ACC112 (cell line): ENCODE results near the gene APBA2.

Source experiments
- H2AFZ ChIP-seq: fragments of 200-600 bp; sonication (generic); one replicate; pipeline ENCODE4 v1.6.0; 2017; ENCODE audit warnings: antibody characterized with exemption, low read length; ENCODE audit not compliant: unreplicated experiment
- H3K27ac ChIP-seq: fragments of 200-600 bp; sonication (generic); 2 replicates; pipeline ENCODE4 v1.5.1; 2014; ENCODE audit warnings: low read depth, mild to moderate bottlenecking, antibody characterized with exemption, low read length, moderate library complexity
- H3K27me3 ChIP-seq: fragments of 200-600 bp; sonication (generic); 2 replicates; pipeline ENCODE4 v1.6.1; 2014; ENCODE audit warnings: mild to moderate bottlenecking, antibody characterized with exemption, low read length, moderate library complexity, mixed read lengths; ENCODE audit not compliant: insufficient read depth
- H3K36me3 ChIP-seq: fragments of 200-600 bp; sonication (generic); 2 replicates; pipeline ENCODE4 v1.6.1; 2016; ENCODE audit warnings: mild to moderate bottlenecking, antibody characterized with exemption, low read length, moderate library complexity, mixed read lengths; ENCODE audit not compliant: insufficient read depth
- H3K4me1 ChIP-seq: fragments of 200-600 bp; sonication (generic); one replicate; pipeline ENCODE4 v1.6.1; 2016; ENCODE audit warnings: low read length, mixed read lengths; ENCODE audit not compliant: insufficient read depth, unreplicated experiment, control insufficient read depth
- H3K4me3 ChIP-seq: fragments of 200-600 bp; sonication (generic); 2 replicates; pipeline ENCODE4 v1.5.1; 2014; ENCODE audit warnings: mild to moderate bottlenecking, low read depth, low read length
- H3K79me2 ChIP-seq: fragments of 200-600 bp; sonication (generic); one replicate; pipeline ENCODE4 v1.6.0; 2016; ENCODE audit warnings: low read length; ENCODE audit not compliant: control insufficient read depth, unreplicated experiment, insufficient read depth

The APBA2 gene

DNA sequence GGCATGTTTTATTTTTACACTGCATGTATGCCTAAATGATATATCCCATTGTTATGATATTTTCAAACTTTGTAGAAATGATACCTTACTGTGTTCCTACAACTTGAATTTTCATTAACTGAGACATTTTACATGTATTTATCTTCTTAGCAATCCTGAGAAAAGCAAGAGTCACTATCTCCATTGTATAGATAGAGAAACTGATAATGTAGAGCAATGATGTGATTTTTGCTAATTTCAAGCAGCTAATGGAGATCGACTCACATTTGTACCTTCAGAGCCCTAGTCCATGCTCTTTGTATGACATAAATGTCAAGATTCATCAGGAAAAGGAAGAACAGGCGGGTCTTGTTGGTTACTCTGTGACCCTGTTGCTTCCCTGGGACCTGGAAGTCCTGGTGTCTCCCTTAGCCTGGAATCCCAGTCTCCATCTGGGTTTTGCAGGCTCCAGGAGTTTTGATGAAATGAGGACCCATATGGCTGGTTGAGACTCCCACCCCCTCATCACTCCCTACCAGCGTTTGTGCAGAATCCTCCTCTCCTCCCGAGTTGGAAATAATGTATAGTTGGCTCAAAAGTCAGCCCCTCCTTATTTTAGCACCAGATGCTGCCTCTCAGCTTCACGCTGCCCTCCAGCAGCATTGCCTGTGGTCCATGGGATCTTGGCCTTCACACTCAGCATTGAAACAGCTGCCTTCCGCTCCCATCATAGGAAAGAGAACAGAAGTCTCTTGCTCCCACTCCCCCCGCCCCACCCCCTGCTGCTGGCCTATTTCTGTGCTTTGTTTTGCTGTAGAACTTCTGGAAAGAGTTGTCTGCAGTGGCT is 67.1 kb downstream of the APBA2 start:
- Histone ChIP-seq H2AFZ (no peak overlapping the region), H3K27me3 (no peaks in the 10 kb centered on the region), H3K27ac (no peak overlapping the region), H3K36me3 (no peaks in the 10 kb centered on the region), H3K4me1 (peaks cover 12% of the 10 kb centered on the region), H3K4me3 (no peak overlapping the region), H3K79me2 (no peaks in the 10 kb centered on the region)

DNA sequence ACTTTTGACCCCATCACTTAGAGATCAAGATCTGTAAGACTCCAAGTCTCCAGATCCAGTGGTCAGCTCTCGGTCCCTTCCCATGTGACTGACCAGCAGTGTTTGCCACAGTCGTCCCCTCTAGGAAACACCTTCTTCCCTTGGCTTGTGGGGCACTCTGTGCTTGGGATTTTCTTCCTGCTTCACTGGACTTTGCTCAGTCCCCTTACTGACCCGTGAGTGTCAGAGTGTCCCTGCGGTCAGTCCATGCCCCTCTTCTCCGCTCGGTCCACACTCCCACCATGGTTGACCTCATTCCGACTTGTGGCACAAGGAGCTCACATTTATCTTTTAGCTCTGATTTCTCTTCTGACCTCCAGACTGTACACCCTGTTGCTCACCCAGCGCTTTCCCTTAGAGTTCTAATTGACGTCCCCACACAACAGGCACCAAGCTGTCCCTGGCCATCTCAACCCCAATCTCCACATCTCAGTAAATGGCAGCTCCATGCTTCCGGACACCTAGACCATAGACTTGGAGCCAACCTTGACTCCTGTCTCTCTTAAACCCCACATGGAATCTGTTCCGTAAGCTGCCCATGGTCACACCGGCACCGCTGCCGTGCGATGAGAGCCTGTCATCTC is 67.9 kb downstream of the APBA2 start:
- Histone ChIP-seq H3K79me2 (no peaks in the 10 kb centered on the region), H3K27ac (no peak overlapping the region), H3K4me1 (peaks cover 12% of the 10 kb centered on the region)

DNA sequence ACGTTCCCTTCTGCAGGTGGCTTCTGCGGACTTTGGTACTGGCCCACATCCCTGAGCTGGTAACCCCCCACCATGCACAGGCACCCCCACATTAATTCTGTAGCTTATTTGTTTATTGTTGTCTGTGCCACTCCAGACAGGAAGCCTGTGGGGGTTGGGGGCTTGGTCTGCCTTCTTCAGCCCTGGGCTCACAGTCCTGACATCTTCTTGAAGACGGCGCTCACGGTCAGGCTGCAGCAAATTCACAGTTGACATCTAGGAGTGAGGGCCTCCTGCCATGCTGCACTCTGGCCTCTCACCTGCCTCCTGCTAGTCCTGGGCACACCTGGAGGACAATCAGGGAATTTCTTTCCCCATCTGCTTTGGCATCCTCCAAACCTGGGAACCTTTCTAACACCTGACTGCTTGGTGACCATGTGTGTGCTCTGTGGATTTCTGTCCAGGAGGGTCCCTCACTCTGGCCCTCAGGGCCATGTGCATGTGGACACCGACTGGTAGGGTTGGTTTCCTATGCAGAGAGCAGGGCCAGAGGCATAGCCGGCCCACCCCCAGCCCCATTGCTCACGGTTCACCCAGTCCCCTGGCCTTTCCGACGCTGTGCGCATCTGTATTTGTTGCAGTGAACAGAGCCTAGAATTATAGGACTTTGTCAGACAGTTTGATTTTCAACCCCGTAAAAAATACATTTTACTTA is 68.8 kb downstream of the APBA2 start:
- H3K79me2 ChIP-seq = no peaks in the 10 kb centered on the region
- H3K27ac ChIP-seq = no peak overlapping the region
- no peak overlapping the region for H3K4me3 ChIP-seq
- peaks cover 12% of the 10 kb centered on the region for H3K4me1 ChIP-seq
- H2AFZ ChIP-seq = no peak overlapping the region
- H3K27me3 ChIP-seq = no peaks in the 10 kb centered on the region
- H3K36me3 ChIP-seq = no peaks in the 10 kb centered on the region

More for the DNA sequence above, 67.9 kb downstream of the APBA2 start:
- Histone ChIP-seq H3K27me3 (no peaks in the 10 kb centered on the region), H3K4me3 (no peak overlapping the region), H3K36me3 (no peaks in the 10 kb centered on the region), H2AFZ (no peak overlapping the region)

DNA sequence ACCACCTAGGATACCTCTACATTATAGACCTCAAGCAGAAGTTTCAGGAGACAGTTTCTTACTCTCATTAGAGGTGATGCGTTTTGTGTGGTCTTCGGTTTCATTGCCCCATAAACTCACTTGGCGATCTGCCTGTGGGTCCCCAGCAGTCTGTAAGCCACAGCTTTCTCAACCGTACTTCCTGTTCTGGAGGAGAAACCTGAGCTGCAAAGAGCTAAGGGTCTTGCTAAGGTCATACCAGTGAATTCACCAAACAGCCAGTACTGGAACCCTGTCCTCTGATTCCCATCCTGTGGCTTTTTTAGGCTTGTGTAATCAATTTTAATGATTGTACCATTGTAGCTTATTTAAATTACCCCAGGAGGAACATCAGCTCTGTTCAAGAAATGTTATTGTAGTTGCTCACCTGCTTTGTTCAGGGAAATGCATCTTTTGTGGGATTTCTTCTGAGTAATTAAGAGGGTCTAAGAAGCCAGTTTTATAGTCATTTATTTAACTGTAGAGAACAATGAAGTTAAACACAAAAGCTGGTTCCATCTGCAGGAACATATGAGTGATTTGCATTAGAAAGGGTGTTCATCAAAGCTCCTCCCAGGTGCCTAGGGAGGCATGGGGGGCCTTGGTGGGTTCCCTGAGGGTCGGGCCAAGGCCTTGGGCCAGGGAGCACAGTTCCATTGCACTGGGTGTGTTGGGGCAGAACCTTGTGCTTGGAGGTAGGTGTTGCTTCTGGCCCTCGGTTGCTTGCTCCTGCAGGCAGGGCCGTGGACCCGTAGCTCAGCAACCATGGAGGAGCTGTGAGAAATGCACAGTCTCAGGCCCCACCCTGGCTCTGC is 69.6 kb downstream of the APBA2 start:
- Histone ChIP-seq H3K4me1 (peaks cover 12% of the 10 kb centered on the region), H3K79me2 (no peaks in the 10 kb centered on the region), H3K27ac (no peak overlapping the region), H2AFZ (no peak overlapping the region), H3K36me3 (no peaks in the 10 kb centered on the region), H3K27me3 (no peaks in the 10 kb centered on the region), H3K4me3 (no peak overlapping the region)

DNA sequence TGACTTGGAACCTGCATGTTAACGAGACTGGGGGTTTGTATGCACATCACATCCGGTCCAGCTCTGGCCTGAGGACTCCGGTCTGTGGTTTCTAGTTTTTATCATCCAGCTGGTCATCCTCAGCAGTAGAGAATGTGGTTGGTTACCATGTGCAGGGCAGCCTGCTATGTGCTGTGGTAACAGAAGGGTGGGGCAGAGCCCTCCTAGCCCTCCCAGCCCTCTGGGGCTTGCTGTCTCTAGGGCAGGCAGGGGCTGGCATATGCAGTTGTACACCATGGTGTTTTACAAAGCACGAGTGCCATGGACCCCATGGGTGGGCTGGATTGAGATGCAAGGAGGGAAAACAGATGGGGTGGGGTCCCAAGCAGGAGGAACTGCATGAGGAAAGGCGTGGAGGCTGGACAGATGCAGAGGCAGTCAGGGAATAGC is 70.2 kb downstream of the APBA2 start:
- H3K27ac ChIP-seq = no peak overlapping the region
- no peak overlapping the region for H2AFZ ChIP-seq
- H3K27me3 ChIP-seq = no peaks in the 10 kb centered on the region
- H3K36me3 ChIP-seq = no peaks in the 10 kb centered on the region
- peaks cover 13% of the 10 kb centered on the region for H3K4me1 ChIP-seq
- H3K4me3 ChIP-seq = no peak overlapping the region
- H3K79me2 ChIP-seq = no peaks in the 10 kb centered on the region

DNA sequence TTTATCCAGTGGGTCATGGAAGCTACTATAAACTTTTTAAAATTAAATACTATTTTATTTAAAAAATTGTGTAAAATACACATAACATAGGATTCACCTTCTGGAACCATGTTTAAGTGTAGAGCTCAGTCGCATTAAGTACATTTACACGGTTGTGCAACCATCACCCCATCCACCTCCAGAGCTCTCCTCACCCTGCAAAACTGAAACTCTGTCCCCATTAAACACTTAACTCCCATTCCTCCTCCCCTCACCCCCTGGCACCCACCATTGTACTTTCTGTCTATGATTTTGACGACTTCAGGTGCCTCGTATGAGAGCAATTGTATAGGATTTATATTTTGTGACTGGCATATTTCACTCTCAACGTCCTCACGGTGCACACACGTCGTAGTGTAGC is 70.7 kb downstream of the APBA2 start:
- H3K4me3 ChIP-seq = no peak overlapping the region
- H3K79me2 ChIP-seq = no peaks in the 10 kb centered on the region

DNA sequence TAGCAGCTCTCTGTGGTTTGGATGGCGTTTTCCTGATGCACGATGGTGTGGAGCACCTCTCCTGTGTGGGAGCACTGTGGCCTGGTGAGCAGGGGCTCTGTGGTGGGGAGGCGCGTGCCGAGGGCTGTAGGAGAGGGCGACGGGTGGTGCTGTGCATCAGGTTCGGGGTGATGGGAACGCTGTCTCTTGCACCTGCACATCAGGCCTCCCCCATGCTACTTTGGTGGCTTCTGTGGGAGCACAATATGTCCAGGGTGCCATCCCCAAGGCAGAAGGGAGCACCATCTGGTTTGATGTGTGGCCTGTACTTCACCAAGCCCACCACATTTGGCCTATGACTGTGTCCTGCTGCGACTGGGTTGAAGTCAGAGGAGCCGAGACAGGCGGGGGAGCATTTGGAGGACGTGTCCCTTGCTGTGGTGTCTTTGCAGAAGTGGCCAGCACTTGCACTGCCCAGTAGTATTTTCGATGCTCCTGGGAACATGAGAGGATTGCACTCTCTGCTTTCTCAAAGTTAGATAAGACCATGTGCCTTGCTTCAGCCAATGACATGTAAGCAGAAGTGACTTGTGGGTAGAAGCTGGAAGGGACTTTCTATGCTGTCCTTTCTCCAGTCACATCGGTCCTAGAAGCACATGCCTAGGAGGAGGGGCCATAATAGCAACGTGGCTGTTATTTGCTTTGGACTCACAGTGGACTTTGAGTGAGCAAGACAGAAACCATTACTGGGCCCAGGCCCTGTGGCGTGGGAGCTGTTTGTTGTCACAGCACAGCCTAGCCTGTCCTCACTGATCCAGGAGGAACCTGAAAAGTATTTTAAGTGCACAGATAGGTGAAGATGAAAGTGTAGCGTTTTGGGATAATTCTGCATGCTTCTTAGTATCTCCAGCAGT is 72.1 kb downstream of the APBA2 start:
- Histone ChIP-seq H3K4me1 (peaks cover 15% of the 10 kb centered on the region), H3K36me3 (no peaks in the 10 kb centered on the region), H3K4me3 (no peak overlapping the region), H2AFZ (no peak overlapping the region), H3K79me2 (no peaks in the 10 kb centered on the region), H3K27ac (no peak overlapping the region), H3K27me3 (no peaks in the 10 kb centered on the region)

More for the DNA sequence above, 70.7 kb downstream of the APBA2 start:
- Histone ChIP-seq H3K27ac (no peak overlapping the region), H2AFZ (no peak overlapping the region), H3K27me3 (no peaks in the 10 kb centered on the region), H3K36me3 (no peaks in the 10 kb centered on the region), H3K4me1 (peaks cover 15% of the 10 kb centered on the region)

DNA sequence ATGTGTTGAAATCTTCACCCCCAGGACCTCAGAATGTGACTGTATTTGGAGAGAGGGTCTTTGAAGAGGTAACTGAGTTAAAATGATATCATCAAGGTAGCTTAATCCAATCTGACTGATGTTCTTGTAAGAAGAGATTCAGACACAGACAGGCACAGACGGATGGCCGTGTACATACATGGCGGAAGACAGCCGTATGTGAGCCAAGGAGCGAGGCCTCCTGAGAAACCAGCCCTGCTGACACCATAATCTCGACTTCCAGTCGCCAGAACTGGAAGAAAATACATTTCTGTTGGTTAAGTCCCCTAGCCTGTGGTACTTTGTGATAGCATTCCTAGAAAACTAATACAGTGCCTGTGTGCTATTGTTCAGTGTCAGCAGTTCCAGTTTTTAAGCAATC is 73.6 kb downstream of the APBA2 start:
- no peaks in the 10 kb centered on the region for H3K79me2 ChIP-seq
- no peak overlapping the region for H2AFZ ChIP-seq
- peaks cover 15% of the 10 kb centered on the region for H3K4me1 ChIP-seq
- H3K36me3 ChIP-seq = no peaks in the 10 kb centered on the region
- no peak overlapping the region for H3K4me3 ChIP-seq
- H3K27me3 ChIP-seq = no peaks in the 10 kb centered on the region
- no peak overlapping the region for H3K27ac ChIP-seq

DNA sequence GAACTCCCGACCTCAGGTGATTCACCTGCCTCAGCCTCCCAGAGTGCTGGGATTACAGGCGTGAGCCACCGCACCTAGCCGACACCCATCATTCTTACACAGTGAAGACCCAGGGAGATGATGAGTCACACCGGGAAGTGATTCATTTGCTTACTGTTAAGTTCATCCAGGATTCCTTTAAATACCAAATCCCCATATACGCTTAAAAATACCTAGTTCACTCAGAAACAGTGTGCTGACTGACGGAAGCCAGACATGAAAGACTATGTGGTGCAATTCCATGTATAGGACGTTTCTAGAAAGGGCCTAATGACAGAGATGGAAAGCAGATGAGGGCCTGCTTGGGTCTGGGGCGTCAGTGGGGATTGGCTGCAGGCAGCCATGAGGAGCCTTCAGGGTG is 75.2 kb downstream of the APBA2 start:
- H3K36me3 ChIP-seq = no peaks in the 10 kb centered on the region
- no peaks in the 10 kb centered on the region for H3K27me3 ChIP-seq
- no peaks in the 10 kb centered on the region for H3K79me2 ChIP-seq
- no peak overlapping the region for H3K4me3 ChIP-seq
- H3K27ac ChIP-seq = no peak overlapping the region
- no peak overlapping the region for H2AFZ ChIP-seq
- H3K4me1 ChIP-seq = peaks cover 4% of the 10 kb centered on the region
